RCC 7860 (cell line): ENCODE data around the gene SLC26A4.
"Not testable (repeated sequence)": the region's sequence is repeated elsewhere in the genome, so short reads cannot be mapped to it uniquely, and the experiment has no call there.

Source experiments
- DNase-seq: peaks from one replicate; pipeline ENCODE4 v3.0.0-alpha.2; 2015; ENCODE audit warnings: low spot score
- FAIRE-seq: peaks from 2 replicates; lab custom pipeline; 2012; peaks lifted over from hg19 to GRCh38; lab: Jason Lieb, UNC

SLC26A4 gene

DNA sequence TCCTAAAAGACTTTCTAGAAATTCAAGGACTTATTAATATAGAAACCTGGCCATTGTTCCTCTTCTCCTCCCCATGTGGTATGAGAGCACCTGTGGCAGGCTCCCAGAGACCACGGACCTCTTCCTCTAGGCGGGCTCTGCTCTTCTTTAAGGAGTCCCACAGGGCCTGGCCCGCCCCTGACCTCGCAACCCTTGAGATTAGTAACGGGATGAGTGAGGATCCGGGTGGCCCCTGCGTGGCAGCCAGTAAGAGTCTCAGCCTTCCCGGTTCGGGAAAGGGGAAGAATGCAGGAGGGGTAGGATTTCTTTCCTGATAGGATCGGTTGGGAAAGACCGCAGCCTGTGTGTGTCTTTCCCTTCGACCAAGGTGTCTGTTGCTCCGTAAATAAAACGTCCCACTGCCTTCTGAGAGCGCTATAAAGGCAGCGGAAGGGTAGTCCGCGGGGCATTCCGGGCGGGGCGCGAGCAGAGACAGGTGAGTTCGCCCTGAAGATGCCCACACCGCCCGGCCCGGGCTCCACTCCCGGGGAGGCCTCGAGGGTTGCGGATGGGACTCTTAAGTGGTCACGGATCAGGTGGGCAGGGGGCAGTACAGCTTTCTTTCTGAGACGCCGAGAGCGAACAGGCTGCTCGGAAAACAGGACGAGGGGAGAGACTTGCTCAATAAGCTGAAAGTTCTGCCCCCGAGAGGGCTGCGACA, at the start of gene SLC26A4:
Gene SLC26A4, plus strand, starts transcription at position 448 of the 700 bp plus-strand sequence. CDS start 814 bp downstream, outside the sequence.
- FAIRE-seq (no peak), DNase-seq (no peak)

DNA sequence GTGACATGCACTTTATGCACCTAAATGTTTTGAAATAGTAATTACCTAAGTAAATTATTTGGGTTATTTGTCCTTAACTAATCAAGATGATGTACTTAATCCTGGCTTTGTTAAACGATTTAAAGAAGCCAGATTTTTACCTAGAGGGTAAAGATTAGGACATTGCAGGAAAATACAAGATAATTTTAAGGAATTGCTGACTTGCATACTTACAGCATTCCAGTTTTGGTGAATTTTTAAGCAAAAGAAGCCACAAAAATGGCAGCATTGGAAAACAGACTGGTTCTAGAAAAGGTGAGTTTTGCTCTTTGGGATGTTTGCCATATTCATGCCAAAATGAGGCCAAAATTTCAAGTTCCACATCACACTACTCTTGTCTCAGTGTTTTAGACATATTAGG, 47.2 kb upstream of the SLC26A4 start:
- no peak for FAIRE-seq

DNA sequence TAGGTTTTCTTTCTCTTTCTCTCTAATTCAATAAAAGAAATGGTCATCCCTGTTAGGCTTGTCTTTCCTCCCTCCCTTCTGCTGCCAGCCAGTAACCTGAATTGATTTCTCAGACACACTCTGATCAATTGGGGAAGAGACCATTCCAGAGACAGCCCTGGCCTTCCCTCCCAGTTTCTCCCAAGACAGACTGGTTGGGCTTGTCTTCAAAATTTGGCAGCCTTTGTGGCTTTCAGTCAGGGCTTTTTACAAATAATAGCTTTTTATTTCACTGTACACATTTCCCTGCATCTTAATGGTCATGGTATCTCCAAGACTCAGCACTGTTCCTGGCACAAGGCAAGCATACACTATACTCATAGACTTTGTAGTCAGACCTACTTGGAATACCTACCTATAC, 46.7 kb upstream of the SLC26A4 start:
- FAIRE-seq (no peak), DNase-seq (no peak)

More for the DNA sequence above, 47.2 kb upstream of the SLC26A4 start:
- DNase-seq, result no peak

DNA sequence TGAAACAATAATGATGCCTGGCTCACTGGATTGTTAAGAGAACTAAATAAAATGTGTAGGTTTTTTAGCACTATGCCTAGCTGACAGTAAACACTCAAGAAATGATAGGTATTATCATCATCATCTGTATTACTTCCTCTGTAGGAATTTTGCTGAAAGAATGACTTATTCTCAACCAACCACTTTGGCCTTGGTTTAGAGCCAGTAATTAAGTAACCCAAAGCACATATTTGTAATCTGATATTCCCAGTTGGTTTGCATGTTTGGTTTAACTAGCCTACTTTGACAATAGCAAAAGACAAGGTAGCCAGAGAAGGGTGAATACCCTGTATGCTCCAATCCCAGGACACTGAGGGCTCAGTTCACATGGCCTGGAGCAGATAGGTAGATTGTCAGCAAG, 46.2 kb upstream of the SLC26A4 start:
- DNase-seq (no peak), FAIRE-seq (no peak)

DNA sequence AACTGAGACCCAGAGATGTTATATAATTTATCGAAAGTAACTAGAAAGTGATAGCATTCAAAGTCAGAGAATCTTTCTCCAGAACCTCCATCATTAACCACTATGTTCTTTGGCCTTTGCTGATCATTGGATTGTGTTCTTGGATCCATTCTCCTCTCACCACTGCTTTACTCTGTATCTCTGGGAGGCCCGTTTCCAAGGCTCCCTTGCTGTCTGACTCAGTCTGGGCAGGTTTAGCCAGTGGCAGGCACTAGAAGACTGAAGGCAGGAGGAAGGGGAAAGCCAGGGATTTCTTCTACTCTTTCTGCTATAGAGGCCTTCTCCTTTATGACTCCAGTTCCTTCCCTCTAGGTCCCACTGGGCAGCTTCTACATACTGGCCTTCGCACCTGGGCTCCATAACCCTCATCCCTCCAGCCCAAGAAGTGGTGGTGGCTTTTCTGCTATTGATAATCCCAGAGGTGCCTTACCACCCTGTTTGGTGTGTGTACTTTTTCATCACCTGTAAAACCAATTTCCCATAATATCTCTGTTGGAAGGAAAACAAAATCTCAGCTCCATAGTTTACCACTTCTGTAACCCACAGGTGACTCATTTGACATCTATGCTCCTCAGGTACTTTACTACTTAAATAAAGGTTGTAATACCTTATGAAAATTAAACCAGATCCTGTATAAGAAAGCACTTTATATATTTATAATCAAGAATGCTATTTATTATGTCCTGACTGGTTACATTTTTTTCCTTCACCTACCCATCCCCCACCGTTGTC, 44.5 kb upstream of the SLC26A4 start:
- FAIRE-seq, result no peak
- DNase-seq, result no peak

DNA sequence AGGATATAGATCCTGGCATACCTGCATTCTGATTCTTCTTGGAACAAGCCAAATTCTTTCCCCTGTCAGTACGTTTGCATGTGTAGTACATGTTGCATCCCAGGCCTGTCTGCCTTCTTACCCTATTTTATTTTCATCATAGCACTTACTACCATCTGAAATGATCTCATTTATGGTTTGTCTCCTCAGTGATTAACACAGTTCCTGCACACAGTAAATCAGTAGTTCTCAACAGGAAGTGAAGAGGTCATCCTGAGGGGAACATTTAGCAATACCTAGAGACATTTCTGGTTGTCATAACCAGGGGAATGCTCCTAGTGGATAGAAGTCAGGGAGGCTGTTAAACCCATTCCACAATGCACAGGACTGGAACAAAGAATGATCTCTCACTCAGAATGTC, 38.2 kb upstream of the SLC26A4 start:
- DNase-seq (peak; percentile 66), FAIRE-seq (no peak)

DNA sequence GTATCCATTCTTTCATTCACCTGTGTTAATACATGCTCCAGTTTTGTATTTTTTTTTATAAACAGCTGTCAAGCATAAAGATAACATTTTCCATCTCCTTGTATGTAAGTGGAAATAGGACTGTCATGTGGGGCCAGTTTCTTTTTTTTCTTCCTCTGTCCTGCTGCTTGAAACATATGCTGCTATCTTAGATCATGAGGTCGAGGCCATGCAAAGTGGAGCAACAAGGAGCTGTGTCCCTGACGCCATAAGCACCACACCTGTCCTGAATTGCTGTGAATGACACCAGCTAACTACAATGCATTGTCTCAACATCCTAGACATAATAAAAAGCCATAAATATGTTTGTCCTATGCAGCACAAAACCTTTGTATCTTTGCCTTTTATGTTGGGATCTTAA, 37.7 kb upstream of the SLC26A4 start:
- FAIRE-seq (no peak), DNase-seq (no peak)

DNA sequence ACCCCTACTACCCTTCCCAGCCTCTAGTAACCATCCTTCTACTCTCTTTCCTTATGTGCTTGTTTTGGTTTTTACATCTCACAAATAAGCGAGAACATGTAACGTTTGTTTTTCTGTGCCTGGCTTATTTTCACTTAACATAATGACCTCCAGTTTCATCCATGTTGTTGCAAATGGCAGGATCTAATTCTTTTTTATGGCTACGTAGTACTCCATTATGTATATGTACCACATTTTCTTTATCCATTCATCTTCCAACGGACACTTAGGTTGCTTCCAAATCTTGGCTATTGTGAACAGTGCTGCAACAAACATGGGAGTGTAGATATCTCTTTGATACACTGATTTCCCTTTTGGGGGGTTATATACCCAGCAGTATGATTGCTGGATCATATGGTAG, 33.6 kb upstream of the SLC26A4 start:
- FAIRE-seq (no peak), DNase-seq (no peak)

DNA sequence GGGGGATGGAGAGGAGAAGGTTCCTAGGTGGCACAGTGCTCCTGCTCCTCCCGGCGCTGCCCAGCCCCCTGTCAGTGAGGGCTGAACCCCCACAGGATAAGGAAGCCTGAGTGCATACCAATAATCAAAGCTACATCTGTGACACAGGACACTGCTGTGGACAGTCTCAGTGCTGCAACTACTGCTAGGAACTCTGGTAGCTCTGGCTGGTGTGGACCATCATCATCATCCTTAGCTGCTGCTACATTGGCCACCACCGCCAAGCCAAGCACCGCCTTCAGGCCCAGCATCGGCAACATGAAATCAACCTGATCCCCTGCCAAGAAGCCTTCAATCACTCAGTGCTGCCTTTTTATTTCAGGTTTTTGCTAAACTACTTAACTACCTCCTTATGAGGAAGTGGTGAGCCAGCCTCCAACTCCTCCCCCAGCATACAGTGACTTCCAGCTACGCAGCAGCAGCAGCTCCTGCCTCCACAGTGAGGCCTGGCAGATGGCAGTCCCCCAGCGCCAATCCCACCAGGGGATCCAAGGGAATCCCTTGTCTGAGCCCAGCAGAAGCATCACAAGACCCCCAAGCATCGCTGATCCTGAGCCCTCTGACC, 32.1 kb upstream of the SLC26A4 start:
- DNase-seq (no peak), FAIRE-seq (no peak)

DNA sequence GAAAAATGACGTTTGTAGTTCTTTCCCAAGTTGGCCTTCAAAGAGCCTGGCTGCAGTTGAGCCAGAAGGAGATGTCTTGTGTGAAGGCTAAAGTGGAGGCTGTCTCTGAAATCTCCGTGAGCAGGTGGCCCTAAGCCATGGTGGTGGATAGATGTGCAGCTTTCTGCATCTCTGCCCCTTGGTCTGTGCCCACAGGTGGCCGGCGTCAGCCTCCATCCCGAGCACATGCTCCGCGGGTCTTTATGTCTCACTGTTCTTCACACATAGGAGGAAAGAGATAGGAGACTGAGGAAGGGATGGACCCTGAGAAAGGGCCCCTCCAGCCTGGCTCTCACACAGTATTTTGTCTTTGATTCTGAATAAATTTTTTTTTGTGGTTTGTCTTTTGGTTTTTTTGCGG, 30.3 kb upstream of the SLC26A4 start:
- DNase-seq (no peak), FAIRE-seq (no peak)

DNA sequence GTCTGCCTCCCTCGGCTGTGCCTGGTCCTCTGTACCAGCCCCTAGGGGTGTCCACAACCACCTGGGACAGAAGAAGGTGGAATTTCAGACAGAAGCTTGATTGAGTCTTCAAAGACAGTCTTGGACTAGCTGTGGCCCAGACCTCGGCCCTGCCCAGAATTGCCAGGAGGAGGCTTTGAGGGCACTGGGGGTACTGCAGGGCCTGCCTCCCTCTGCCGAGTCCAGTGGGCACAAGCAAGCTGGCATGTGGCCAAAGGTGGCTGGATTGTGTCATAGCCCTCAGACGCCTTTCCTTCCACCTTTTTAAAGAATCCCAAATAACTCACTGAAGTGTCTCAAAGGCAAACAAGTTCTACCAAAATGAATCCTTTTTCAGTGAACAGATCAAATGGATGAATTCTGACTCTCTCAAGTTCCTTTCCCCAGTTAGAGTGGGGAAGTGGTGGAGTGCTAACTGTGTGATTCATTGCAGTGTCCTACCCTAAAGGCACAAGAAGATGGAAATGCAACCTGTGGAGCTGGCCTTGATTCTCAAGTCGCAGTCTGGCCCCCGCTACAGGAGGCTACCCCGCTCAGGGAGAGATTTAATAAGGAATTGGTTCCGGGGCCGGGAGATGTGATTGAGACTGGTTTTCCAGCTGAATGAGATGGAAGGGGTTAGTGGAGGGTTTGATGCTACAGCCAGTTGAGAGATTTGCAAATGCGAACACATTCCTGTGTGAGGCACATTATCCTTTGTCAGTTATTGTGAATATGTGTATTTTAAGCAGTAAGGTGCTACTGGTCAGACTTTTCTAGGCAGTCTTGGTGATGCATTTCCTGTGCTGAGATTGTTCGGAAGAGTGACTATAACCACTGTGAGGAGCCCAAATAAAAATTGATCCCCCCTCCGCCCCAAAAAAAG, 28.8 kb upstream of the SLC26A4 start:
- no peak for FAIRE-seq
- DNase-seq, result no peak

DNA sequence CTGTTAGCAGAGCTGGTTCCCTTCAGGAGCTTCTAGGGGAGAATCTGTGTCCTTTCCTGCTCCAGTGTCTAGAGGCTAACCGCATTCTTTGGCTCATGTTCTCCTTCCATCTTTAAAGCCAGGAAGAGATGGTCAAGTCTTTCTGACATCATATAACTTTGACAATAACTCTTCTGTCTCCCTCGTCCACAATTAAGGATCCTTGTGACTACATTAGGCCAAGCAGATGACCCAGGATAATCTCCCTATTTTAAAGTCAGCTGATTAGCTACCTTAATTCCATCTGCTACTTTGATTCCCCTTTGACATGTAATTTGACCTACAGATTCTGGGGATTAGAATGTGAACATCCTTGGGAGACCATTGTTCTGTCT, 28.1 kb upstream of the SLC26A4 start:
- DNase-seq, result no peak
- FAIRE-seq, result no peak

DNA sequence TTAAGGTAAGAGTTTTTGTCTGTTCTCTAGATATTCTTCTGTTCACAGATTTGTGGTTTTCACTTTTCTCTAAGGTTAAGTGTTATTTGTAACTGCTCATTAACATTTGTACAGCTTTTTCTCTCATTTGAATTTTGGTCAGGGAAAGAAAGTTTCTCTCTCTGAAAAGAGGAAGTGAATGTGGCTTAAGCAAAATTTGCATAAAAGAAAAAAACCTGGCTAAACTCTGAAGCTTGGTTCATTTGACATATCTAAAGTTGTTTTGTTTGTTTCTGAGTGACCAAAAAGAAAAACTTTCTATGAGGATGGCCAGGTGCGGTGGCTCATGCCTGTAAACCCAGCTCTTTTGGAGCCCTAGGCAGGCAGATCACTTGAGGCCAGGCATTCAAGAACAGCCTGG, 22.0 kb upstream of the SLC26A4 start:
- no peak for FAIRE-seq
- DNase-seq, result no peak

DNA sequence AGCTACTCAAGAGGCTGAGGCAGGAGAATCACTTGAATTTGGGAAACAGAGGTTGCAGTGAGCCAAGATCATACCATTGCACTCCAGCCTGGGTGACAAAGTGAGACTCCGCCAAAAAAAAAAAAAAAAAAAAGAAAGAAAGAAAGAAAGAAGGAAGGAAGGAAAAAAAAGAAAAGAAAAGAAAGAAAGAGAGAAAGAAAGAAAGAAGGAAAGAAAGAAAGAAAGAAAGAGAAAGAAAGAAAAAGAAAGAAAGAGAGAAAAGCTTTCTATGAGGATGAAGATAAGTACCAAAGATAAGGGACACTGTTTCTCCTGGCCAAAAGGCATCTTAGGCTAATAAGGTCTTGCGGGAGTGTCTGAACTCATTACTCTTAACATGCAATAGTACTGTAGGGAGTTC, 21.6 kb upstream of the SLC26A4 start:
- FAIRE-seq, DNase-seq: not testable (repeated sequence)

DNA sequence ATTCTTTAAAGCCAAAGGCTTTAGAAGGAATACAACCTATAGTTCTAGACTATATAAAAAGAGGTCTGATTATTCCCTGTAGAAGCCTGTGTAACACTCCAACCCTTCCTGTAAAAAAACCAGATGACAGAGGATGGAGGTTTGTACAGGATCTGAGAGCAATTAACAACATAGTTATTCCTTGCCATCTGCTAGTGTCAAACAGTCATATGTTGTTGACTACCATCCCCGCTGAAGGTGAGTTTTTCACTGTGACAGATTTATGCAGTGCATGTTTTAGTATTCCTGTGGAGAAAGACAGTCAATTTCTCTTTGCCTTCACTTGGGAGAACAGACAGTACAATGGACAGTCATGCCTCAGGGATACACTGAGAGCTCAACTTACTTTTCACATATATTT, 19.0 kb upstream of the SLC26A4 start:
- no peak for FAIRE-seq

DNA sequence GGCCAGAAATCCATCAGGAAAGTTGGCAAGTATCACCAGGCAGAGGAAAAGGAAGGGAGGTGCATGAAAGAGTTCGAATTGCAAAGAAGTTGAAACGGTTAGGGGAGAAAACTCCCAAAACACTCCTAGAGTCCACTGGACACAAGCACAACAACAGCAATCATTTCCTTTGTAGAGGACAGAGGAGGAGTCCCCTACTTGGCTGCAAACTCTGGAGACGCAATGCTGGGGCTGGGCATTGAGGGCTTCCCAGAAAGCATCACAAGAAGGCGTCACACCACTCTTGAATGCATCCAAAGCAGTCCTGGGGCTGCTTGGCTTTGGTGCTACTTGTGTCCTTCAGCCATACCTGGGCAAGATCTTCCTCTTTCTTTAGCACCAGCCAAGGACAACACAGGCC, 18.1 kb upstream of the SLC26A4 start:
- FAIRE-seq (no peak), DNase-seq (no peak)

More for the DNA sequence above, 19.0 kb upstream of the SLC26A4 start:
- DNase-seq, result no peak

DNA sequence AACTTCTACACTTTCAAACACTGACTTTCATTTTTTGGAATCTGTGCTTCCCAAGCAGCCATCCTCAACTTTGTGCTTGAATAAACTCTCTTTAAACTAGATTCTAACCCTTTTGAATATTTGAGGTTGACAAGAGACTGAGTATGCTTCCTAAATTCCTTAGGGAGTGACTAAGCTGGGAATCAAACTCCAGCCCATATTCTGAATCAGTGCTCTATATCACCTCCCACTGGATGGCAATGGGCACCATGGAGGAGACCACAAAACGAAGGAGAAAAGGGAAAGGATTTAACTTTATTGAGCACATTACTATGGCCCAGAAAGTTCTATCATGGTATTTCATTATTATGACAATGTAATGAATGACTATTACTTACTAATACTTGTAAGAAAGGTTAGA, 17.2 kb upstream of the SLC26A4 start:
- peak; percentile 52 for FAIRE-seq
- DNase-seq, result peak; percentile 51

DNA sequence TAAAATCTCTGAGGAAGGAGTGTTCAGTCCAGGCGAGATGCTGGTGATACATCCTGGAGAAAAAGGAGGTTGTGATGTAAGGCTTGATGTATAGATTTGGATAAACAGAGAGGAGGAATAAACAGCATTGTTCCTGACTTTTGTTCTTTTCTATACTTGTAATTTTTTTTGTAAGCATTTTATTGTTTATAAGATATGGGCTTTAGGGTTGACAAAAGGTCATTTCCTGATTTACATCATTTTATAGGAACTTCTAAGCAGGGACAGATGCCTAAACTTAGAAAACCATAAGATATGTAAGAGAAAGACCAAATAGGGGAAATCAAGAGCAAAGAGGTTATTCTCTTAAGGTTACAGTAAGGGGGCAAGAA, 16.7 kb upstream of the SLC26A4 start:
- DNase-seq (no peak), FAIRE-seq (no peak)

DNA sequence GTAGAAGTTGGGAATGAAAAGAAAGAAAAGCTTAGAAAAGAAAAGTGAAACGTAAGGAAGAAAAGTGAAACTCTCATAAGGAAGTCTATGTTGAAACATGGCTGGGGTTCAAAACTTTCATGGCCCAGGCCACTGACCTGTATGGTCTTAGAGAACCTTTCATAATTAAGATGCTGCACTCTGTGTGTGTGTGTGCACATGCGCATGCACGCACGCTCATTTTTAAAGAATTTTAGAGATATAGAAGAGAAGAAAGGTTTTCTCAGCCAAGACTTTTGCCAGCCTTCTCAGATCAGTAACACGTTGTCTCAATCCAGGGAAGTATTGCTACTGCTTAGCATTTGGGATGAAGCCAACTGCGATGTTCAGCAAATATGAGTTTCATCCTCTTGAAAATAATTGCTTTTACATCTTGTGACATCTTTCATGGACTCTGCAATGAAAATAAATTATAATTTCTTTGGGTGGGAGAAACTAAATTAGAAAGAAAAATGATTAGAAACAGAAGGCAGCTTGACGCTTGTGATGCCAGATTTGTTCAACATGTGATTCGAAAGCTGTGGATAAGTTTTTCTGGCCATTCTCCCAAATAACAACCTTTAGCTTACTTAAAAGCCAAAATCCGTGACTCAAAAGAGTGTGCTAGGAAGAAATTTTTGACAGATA, 16.2 kb upstream of the SLC26A4 start:
- no peak for FAIRE-seq

DNA sequence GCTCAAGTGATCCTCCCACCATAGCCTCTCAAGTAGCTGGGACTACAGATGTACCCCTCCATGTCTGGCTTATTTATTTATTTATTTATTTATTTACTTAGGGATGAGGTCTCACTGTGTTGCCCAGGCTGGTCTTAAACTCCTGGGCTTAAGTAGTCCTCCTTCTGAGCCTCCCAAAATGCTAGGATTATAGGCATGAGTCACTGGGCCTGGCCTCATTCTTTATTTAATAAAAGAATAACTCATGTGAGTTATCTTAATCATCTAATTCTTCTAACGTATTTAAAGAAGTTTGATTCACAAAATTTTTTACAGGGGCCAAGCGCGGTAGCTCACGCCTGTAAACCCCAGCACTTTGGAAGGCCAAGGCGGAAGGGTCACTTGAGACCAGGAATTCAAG, 8.0 kb upstream of the SLC26A4 start:
- DNase-seq (no peak), FAIRE-seq (no peak)

More for the DNA sequence above, 16.2 kb upstream of the SLC26A4 start:
- no peak for DNase-seq

DNA sequence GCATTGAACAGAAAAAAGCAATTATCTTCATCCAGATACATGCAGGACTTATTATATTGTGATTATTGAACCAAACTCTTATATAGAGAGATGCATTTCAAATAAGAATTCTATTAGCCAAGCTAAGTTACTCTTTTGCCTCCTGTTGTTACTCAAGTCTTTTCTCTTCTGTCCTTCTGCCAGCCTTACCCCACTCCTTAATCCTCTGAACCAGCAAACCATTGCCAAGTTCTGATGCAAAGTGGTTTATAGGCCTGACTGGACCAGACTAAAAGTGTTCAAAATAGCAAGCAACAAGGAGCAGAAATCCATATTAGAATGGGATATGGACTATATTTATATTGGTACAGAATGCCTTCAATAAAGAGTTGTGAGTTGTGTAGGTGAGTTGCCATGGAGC, 2.2 kb upstream of the SLC26A4 start:
- FAIRE-seq (no peak), DNase-seq (no peak)
